ENCODE results near the gene GAK.
"Not testable (repeated sequence)": the region's sequence is repeated elsewhere in the genome, so short reads cannot be mapped to it uniquely, and the experiment has no call there.

Gene GAK

DNA sequence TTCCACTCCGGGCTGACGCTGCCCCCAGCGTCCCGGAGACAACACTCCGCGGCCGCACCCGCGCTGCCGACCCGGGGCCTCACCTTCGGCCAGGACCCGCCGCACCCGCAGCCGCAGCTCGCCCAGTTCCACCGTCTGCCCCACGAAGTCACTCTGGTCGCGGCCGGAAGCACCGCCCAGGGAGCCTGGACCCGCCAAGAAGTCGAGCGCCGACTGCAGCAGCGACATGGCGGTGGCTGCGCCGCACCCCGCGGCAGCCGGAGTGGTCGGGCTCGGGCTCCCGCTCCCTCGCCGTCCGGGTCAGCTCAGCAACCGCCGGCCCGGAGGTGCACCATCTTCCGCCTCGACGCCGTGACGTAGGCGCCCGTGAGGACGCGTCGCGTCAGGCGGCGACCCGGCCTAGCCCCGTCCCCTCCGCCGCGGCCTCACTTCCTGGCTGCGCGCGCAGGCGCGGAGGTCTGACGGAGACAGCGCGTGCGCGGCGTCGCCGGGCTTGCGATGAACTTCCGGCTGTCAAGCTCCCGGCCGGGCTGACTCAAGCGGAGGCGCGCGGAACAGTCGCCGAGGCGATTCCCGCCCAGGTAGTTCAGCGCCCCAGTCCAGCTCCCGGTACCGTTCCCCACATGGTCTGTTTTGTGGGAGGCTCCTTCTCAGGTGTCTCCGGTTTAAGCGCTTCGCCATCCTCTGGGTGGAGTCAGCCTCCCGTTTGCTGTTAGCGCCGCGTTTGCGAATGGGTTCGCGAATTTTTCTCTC lies at the start of gene GAK, which contains the start of gene TMEM175:
Gene GAK, minus strand, starts transcription at position 357 of the 753 bp plus-strand sequence. Its CDS starts 129 bp downstream, at position 228.
Gene TMEM175, plus strand, starts transcription at position 501 of the 753 bp plus-strand sequence. CDS start 15,280 bp downstream, outside the sequence.
- no peaks in the 10 kb centered on the region for H3K27me3 ChIP-seq (ENCODE audit: control insufficient read depth in 1 of 2, insufficient read depth in 2 of 2, low read length in 2 of 2)
- H3K9ac ChIP-seq (ENCODE audit: low read depth in 1 of 2, low read length in 2 of 2): peak within 1 kb of the TSS; percentile 97
- peaks cover 27 to 41% of the 10 kb centered on the region in 2 donors for H3K4me1 ChIP-seq (ENCODE audit: control insufficient read depth in 1 of 2, insufficient read depth in 2 of 2, low read length in 2 of 2)
- peak within 1 kb of the TSS; percentile 93 to 99 for H3K4me3 ChIP-seq (ENCODE audit: low read depth in 1 of 2, low read length in 2 of 2)
- H3K27ac ChIP-seq (ENCODE audit: low read depth, low read length): peak within 1 kb of the TSS; percentile 97
- no peaks in the 10 kb centered on the region for H3K36me3 ChIP-seq (ENCODE audit: control insufficient read depth in 1 of 2, insufficient read depth in 2 of 2, low read length in 2 of 2)
- no peaks in the 10 kb centered on the region for H3K9me3 ChIP-seq (ENCODE audit: control insufficient read depth in 1 of 2, low read length in 2 of 2)

DNA sequence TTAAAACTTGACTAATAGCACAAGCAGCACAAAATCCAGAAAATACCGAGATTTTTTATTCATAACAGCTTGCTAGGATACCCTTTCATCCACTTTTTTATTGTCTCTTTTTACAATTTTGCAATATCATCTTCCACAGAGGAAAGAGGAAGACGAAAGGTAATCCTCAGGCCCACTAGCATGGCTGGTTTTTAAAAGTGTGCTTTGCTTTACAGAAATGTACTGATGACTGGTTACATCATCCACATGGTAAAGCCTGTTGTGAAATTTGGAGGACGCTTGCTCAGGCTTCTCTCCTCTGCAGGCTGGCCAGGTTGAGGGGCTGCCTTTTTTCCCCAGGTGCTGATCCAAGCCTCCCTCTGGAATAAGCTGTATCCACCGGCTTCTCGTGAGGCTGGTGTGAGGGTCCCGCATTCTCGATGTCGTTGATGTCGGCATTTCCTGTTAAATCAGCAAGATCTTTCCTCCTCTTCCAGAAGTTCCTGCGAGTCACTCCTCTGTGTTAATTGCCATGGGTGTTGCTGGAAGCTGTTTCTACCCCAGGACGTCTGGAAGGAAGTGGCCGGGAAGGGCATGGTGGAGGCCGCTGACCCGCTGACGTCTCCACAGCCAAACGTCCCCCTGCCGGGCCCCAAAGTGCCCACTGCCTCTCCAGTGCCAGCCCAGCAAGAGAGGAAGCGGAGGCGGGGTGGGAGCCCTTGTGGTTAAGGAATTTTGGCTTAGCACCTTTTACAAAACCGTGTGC lies 47.0 kb upstream of the GAK start:
- H3K4me1 ChIP-seq (ENCODE audit: control insufficient read depth in 1 of 2, insufficient read depth in 2 of 2, low read length in 2 of 2): peaks cover 0 to under 1% of the 10 kb centered on the region in 2 donors

GRCh38 chr4:976016-976415 lies 43.9 kb upstream of the GAK start:
- not testable (repeated sequence) for H3K27ac ChIP-seq (ENCODE audit: low read depth, low read length); H3K27me3 ChIP-seq (ENCODE audit: control insufficient read depth in 1 of 2, insufficient read depth in 2 of 2, low read length in 2 of 2); H3K4me3 ChIP-seq (ENCODE audit: low read depth in 1 of 2, low read length in 2 of 2); H3K9ac ChIP-seq (ENCODE audit: low read depth in 1 of 2, low read length in 2 of 2); H3K36me3 ChIP-seq (ENCODE audit: control insufficient read depth in 1 of 2, insufficient read depth in 2 of 2, low read length in 2 of 2); H3K9me3 ChIP-seq (ENCODE audit: control insufficient read depth in 1 of 2, low read length in 2 of 2)
- peaks cover 9 to 17% of the 10 kb centered on the region in 2 donors for H3K4me1 ChIP-seq (ENCODE audit: control insufficient read depth in 1 of 2, insufficient read depth in 2 of 2, low read length in 2 of 2)

More for the DNA sequence above, 47.0 kb upstream of the GAK start:
- Histone ChIP-seq H3K4me3 (ENCODE audit: low read depth in 1 of 2, low read length in 2 of 2) (no peak overlapping the region), H3K27ac (ENCODE audit: low read depth, low read length) (no peak overlapping the region), H3K9ac (ENCODE audit: low read depth in 1 of 2, low read length in 2 of 2) (no peak overlapping the region), H3K9me3 (ENCODE audit: control insufficient read depth in 1 of 2, low read length in 2 of 2) (no peaks in the 10 kb centered on the region), H3K36me3 (ENCODE audit: control insufficient read depth in 1 of 2, insufficient read depth in 2 of 2, low read length in 2 of 2) (no peaks in the 10 kb centered on the region), H3K27me3 (ENCODE audit: control insufficient read depth in 1 of 2, insufficient read depth in 2 of 2, low read length in 2 of 2) (no peaks in the 10 kb centered on the region)

DNA sequence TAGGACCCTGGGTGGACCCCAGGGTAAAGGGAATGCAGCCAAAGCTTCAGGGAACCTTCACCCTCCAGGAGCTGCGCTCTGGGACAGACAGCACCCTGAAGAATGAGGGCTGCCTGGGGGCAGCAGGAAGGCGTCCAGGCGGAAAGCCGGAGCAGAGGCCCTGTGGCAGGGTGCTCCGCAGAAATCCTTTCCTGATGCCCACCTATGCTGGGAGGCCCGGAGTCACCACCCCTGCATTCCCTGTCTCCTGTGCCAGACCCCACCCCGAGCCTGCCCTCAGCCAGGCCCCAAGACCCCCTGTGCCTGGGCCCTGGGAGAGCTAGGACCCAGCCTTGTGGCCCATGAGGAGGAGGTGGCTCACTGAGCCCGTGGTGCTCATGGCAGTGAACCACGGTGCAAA lies 42.6 kb upstream of the GAK start:
- Histone ChIP-seq H3K4me1 (ENCODE audit: control insufficient read depth in 1 of 2, insufficient read depth in 2 of 2, low read length in 2 of 2) (peaks cover 18 to 30% of the 10 kb centered on the region in 2 donors), H3K36me3 (ENCODE audit: control insufficient read depth in 1 of 2, insufficient read depth in 2 of 2, low read length in 2 of 2) (no peaks in the 10 kb centered on the region), H3K4me3 (ENCODE audit: low read depth in 1 of 2, low read length in 2 of 2) (no peak overlapping the region), H3K27me3 (ENCODE audit: control insufficient read depth in 1 of 2, insufficient read depth in 2 of 2, low read length in 2 of 2) (no peaks in the 10 kb centered on the region), H3K9me3 (ENCODE audit: control insufficient read depth in 1 of 2, low read length in 2 of 2) (no peaks in the 10 kb centered on the region), H3K9ac (ENCODE audit: low read depth in 1 of 2, low read length in 2 of 2) (no peak overlapping the region), H3K27ac (ENCODE audit: low read depth, low read length) (no peak overlapping the region)

DNA sequence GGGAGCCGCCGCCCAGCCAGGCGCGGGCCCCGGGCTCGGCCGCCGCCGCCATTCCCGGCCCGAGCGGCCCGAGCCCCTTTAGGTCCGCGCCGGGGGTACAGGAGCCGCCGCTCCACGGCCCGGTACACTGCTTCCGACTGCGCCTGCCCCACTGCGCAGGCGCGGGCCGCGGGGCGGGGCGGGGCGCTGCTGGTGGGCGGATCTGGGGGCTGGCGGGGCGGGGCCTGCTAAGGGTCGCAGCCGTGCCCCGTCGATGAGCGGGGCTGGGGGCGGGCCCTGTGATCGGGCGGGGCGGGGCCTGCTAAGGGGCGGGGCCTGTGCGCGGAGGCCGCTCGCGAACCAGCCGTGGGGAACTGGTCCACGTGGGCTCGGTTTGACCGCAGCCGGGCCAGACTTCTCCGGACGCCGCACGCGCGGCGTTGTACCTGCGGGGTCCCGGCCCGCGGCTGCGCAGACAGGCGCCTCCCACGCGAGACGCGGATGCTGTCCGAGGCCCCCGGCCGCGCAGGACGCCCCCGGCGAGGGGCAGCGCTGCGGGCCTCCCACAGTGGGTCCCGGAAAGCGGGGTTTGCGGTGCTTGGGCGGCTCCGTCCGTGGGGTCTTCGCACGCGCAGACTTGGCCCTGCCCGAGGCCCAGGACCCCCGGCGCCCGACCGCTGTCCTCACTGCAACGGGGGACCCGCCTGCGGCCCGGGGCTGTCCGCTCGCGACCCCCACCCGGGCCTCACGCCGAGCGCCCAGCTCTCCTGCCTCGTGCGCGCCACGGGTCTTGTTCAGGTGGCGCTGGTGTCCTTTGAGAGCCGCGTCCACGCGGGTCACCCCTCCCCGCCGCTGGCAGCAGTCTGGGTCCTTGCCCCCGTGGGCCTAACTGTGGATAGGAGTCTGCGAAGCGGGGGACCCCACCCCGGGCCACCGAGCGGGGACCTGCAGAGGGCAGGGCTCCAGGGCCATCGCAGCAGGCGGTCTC lies 41.6 kb upstream of the GAK start, which contains the start of gene DGKQ:
Gene DGKQ, minus strand, starts transcription at position 139 of the 967 bp plus-strand sequence. Its CDS starts 87 bp downstream, at position 52.
- H3K36me3 ChIP-seq (ENCODE audit: control insufficient read depth in 1 of 2, insufficient read depth in 2 of 2, low read length in 2 of 2): no peaks in the 10 kb centered on the region
- peak within 1 kb of the TSS; percentile 72 to 81 for H3K9ac ChIP-seq (ENCODE audit: low read depth in 1 of 2, low read length in 2 of 2)
- peak within 1 kb of the TSS; percentile 73 to 79 for H3K4me3 ChIP-seq (ENCODE audit: low read depth in 1 of 2, low read length in 2 of 2)
- peak within 1 kb of the TSS; percentile 23 for H3K27ac ChIP-seq (ENCODE audit: low read depth, low read length)
- no peaks in the 10 kb centered on the region for H3K9me3 ChIP-seq (ENCODE audit: control insufficient read depth in 1 of 2, low read length in 2 of 2)
- peaks cover 18 to 30% of the 10 kb centered on the region in 2 donors for H3K4me1 ChIP-seq (ENCODE audit: control insufficient read depth in 1 of 2, insufficient read depth in 2 of 2, low read length in 2 of 2)
- H3K27me3 ChIP-seq (ENCODE audit: control insufficient read depth in 1 of 2, insufficient read depth in 2 of 2, low read length in 2 of 2): no peaks in the 10 kb centered on the region

DNA sequence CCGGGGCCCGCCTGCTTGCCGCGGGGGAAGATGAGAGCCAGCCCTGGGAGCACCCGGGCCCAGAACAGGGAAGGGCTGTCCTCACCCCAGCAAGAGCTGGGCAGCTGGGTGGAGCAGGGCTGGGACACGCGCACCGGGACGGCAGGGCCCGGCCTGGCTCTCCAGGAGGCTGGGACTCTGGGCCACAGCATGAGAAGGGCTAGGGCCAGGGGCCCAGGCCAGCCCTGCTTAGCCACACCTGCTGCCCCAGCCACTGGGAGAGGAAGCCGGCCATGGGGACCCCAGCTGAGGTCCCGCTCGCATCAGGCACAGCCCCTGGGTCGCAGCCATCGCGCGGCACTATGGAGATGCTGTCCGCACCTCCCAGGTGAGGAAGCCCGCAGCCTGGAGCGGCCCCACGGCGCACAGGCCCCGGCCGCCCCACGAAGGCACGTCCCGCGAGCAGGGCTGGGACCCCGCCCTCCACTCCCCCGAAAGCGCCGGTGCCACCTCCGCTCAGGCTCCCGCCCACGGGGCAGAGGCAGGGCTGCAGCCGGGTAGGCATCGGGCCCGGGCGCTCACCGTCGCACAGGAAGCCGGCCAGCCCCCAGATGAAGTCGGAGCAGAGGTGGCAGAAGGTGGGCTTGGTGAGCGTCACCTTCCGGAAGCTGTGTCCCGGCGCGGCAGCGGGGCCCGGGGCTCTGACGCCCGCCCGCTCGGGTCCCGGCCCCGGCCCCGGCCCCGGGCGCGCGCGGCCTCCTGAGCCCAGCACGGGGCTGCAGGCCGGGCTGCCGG lies 40.7 kb upstream of the GAK start:
- peak overlapping the region; percentile 23 for H3K27ac ChIP-seq (ENCODE audit: low read depth, low read length)
- H3K4me3 ChIP-seq (ENCODE audit: low read depth in 1 of 2, low read length in 2 of 2): peak overlapping the region; percentile 73 to 79
- H3K9me3 ChIP-seq (ENCODE audit: control insufficient read depth in 1 of 2, low read length in 2 of 2): no peaks in the 10 kb centered on the region
- peaks cover 18 to 30% of the 10 kb centered on the region in 2 donors for H3K4me1 ChIP-seq (ENCODE audit: control insufficient read depth in 1 of 2, insufficient read depth in 2 of 2, low read length in 2 of 2)
- H3K9ac ChIP-seq (ENCODE audit: low read depth in 1 of 2, low read length in 2 of 2): peak overlapping the region; percentile 72 to 81
- no peaks in the 10 kb centered on the region for H3K36me3 ChIP-seq (ENCODE audit: control insufficient read depth in 1 of 2, insufficient read depth in 2 of 2, low read length in 2 of 2)
- no peaks in the 10 kb centered on the region for H3K27me3 ChIP-seq (ENCODE audit: control insufficient read depth in 1 of 2, insufficient read depth in 2 of 2, low read length in 2 of 2)

GRCh38 chr4:971666-972500 lies 39.8 kb upstream of the GAK start:
- peaks cover 18 to 30% of the 10 kb centered on the region in 2 donors for H3K4me1 ChIP-seq (ENCODE audit: control insufficient read depth in 1 of 2, insufficient read depth in 2 of 2, low read length in 2 of 2)
- H3K27ac ChIP-seq (ENCODE audit: low read depth, low read length): peak overlapping the region; percentile 23
- H3K36me3 ChIP-seq (ENCODE audit: control insufficient read depth in 1 of 2, insufficient read depth in 2 of 2, low read length in 2 of 2): peaks cover 0 to 2% of the 10 kb centered on the region in 2 donors
- no peaks in the 10 kb centered on the region for H3K27me3 ChIP-seq (ENCODE audit: control insufficient read depth in 1 of 2, insufficient read depth in 2 of 2, low read length in 2 of 2)
- no peaks in the 10 kb centered on the region for H3K9me3 ChIP-seq (ENCODE audit: control insufficient read depth in 1 of 2, low read length in 2 of 2)
- peak overlapping the region; percentile 73 to 79 for H3K4me3 ChIP-seq (ENCODE audit: low read depth in 1 of 2, low read length in 2 of 2)
- H3K9ac ChIP-seq (ENCODE audit: low read depth in 1 of 2, low read length in 2 of 2): peak overlapping the region; percentile 72 to 81

DNA sequence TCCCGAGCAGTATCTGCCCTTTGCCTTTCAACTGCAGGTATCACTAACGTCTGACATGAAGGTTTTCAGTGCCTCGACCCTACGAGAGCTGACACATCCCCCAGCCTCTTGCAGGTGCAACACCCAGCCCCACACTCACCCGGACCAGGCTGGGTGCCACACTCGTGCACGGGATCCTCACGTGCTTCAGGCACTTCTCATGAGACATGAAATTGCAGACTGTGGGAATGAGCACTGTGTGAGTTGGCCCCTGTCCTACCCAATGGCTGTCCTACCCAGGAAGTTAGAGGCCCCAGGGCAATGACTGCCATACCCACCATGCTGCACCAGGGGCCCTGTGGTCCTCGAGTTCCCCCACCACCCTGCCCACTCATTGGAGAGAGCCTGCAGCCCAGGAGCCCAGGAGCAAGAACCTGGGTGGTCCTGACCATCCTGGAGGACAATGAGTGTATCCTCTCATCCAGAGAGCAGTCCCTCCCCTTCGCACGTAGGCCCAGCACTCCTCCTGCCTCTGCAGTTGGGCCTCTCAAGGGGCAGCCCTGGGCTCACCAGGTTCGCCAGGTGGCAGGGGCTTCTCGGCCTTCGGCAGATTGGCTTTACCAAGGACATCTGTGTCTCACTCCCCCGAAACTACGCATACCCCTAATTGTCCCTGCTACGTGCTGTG lies 38.9 kb upstream of the GAK start:
- Histone ChIP-seq H3K4me3 (ENCODE audit: low read depth in 1 of 2, low read length in 2 of 2) (peak overlapping the region; percentile 57 to 61), H3K4me1 (ENCODE audit: control insufficient read depth in 1 of 2, insufficient read depth in 2 of 2, low read length in 2 of 2) (peaks cover 18 to 30% of the 10 kb centered on the region in 2 donors), H3K9ac (ENCODE audit: low read depth in 1 of 2, low read length in 2 of 2) (peak overlapping the region; percentile 41 to 60), H3K36me3 (ENCODE audit: control insufficient read depth in 1 of 2, insufficient read depth in 2 of 2, low read length in 2 of 2) (peaks cover 0 to 11% of the 10 kb centered on the region in 2 donors), H3K27ac (ENCODE audit: low read depth, low read length) (peak overlapping the region; percentile 7), H3K27me3 (ENCODE audit: control insufficient read depth in 1 of 2, insufficient read depth in 2 of 2, low read length in 2 of 2) (no peaks in the 10 kb centered on the region), H3K9me3 (ENCODE audit: control insufficient read depth in 1 of 2, low read length in 2 of 2) (no peaks in the 10 kb centered on the region)

All from duodenal mucosa (tissue), 2 donors.